ENCODE measurements around the gene ACVR1B. TPM values are rescaled to one million over a fixed set of nuclear protein-coding genes. Genes with fewer than 3 reads are reported as not detected.
A peak's percentile ranks its signal among the peaks of the same experiment; 100 is the strongest.

Gene ACVR1B
- total and polyA plus RNA-seq, 9 of the 15 experiments (the other 6 are each of a cell fraction or from before 2014, with no cell fraction given) = 0.97 to 15.1 (median 6.8) TPM

DNA sequence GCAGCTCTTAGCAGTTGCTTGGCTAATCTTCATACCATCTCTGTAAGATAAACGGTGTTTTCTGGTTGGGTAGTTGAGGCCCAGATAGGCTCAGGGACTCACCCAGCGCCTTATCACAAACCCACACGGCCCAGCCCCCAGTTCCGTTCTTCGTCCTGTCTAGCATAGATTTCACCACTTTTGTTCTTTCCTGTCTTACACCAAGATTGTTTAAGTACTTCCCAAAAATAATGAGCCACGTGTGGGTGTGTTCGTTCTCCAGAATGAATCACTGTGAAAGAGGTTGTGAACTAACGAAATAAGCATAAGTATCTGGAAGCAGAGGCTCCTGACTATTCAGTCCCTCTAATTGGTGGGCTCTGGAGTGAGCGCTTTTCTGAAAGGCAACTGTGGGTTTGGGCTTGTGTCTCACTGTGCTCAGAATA lies 21.4 kb downstream of the ACVR1B start:
- H3K27me3 ChIP-seq (ENCODE audit: control insufficient read depth in 2 of 2, insufficient read depth in 2 of 2, low read length in 2 of 2) = no peaks in the 10 kb centered on the region
- no peaks in the 10 kb centered on the region for H3K9me3 ChIP-seq (replicated peaks; ENCODE audit: control insufficient read depth, insufficient read depth, low read depth, low read length)
- peak overlapping the region; percentile 34; the same call in 1 of the 3 replicates for H3K27ac ChIP-seq (ENCODE audit: extremely low read depth, low read depth, low read length)
- peaks cover 24% of the 10 kb centered on the region; the same call in 2 of the 3 replicates for H3K79me2 ChIP-seq (ENCODE audit: control insufficient read depth, insufficient read depth, low read length)
- ChIA-PET CTCF (ENCODE audit: low intra/inter-chr PET ratio) (no interaction called here), POLR2A (interaction anchor here (0.9 to 1.1 kb wide), 2 partner anchors 11 to 94 kb away, joined by 3 to 4 read pairs; no protein-coding TSS in a partner anchor)
- H3K36me3 ChIP-seq (ENCODE audit: control insufficient read depth, insufficient read depth, low read length) = peaks cover 27% of the 10 kb centered on the region; the same call in 2 of the 3 replicates
- BruUV-seq (replicated peaks) = no TSS peak
- no peak overlapping the region for H2AFZ ChIP-seq (ENCODE audit: low read depth, low read length)
- FAIRE-seq (peak; percentile 94), ATAC-seq (peak; percentile 88), DNase-seq (ENCODE audit: extremely low read depth in 1 of 4, low spot score in 3 of 4) (peak; percentile 48 to 91 (median 68))
- H3K4me3 ChIP-seq = no peak overlapping the region
- WGBS (ENCODE audit: insufficient coverage, low coverage, missing lambda C conversion rate) = 2% methylated on average over 9 of the region's 9 CpGs
- peaks cover 10 to 47% of the 10 kb centered on the region in 2 experiments; a peak in 4 of 5 replicates for H3K4me1 ChIP-seq (replicated peaks in 1 of 2; ENCODE audit: control insufficient read depth in 2 of 2, insufficient read depth in 2 of 2, low read length in 2 of 2)
- H3K4me2 ChIP-seq (ENCODE audit: insufficient read depth, low read length) = peak overlapping the region; percentile 55
- H3K9ac ChIP-seq (ENCODE audit: insufficient read depth in 1 of 2, low read depth in 2 of 2, low read length in 2 of 2) = no peak overlapping the region
- in situ Hi-C loops (cut with MboI) = no loop called here
- peaks cover 36% of the 10 kb centered on the region for H4K20me1 ChIP-seq (replicated peaks; ENCODE audit: control insufficient read depth, insufficient read depth, low read length)
- intact Hi-C loops (cut with micrococcal nuclease) = no loop called here
- H3K9me1 ChIP-seq (ENCODE audit: control insufficient read depth, insufficient read depth, low read length) = peaks cover 5% of the 10 kb centered on the region
- peak in 1 of 2 experiments; percentile 56 for TF ChIP-seq NCOA2 (IDR thresholded peaks at IDR 0.05; ENCODE audit: partially characterized antibody in 2 of 2)
- TF ChIP-seq TRIM24 (IDR thresholded peaks at IDR 0.05) = peak; percentile 83 to 87
- TF ChIP-seq CREM (IDR thresholded peaks at IDR 0.05; ENCODE audit: low read depth) = peak; percentile 76
- no peak for TF ChIP-seq RFX1 (IDR thresholded peaks at IDR 0.05)
- peak; percentile 84 for TF ChIP-seq JUND (IDR thresholded peaks at IDR 0.05; ENCODE audit: borderline replicate concordance, low read depth, low read length)
- peak; percentile 55; the same call in 1 of the 3 replicates for TF ChIP-seq JUND (tag; IDR thresholded peaks at IDR 0.05; ENCODE audit: borderline replicate concordance, low read depth, low read length)
- TF ChIP-seq RBM22 (IDR thresholded peaks at IDR 0.05; ENCODE audit: low read depth, low read length, poor library complexity, severe bottlenecking) = no peak
- TF ChIP-seq ZNF644 (tag; IDR thresholded peaks at IDR 0.05; ENCODE audit: low read depth) = peak; percentile 79; the same call in 1 of the 2 replicates
- TF ChIP-seq, protein P1, sequence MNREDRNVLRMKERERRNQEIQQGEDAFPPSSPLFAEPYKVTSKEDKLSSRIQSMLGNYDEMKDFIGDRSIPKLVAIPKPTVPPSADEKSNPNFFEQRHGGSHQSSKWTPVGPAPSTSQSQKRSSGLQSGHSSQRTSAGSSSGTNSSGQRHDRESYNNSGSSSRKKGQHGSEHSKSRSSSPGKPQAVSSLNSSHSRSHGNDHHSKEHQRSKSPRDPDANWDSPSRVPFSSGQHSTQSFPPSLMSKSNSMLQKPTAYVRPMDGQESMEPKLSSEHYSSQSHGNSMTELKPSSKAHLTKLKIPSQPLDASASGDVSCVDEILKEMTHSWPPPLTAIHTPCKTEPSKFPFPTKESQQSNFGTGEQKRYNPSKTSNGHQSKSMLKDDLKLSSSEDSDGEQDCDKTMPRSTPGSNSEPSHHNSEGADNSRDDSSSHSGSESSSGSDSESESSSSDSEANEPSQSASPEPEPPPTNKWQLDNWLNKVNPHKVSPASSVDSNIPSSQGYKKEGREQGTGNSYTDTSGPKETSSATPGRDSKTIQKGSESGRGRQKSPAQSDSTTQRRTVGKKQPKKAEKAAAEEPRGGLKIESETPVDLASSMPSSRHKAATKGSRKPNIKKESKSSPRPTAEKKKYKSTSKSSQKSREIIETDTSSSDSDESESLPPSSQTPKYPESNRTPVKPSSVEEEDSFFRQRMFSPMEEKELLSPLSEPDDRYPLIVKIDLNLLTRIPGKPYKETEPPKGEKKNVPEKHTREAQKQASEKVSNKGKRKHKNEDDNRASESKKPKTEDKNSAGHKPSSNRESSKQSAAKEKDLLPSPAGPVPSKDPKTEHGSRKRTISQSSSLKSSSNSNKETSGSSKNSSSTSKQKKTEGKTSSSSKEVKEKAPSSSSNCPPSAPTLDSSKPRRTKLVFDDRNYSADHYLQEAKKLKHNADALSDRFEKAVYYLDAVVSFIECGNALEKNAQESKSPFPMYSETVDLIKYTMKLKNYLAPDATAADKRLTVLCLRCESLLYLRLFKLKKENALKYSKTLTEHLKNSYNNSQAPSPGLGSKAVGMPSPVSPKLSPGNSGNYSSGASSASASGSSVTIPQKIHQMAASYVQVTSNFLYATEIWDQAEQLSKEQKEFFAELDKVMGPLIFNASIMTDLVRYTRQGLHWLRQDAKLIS (CRISPR knock-in tag; IDR thresholded peaks at IDR 0.05) = no peak
- TF ChIP-seq ZNF232 (CRISPR knock-in tag; IDR thresholded peaks at IDR 0.05) = no peak
- TF ChIP-seq, protein P2, sequence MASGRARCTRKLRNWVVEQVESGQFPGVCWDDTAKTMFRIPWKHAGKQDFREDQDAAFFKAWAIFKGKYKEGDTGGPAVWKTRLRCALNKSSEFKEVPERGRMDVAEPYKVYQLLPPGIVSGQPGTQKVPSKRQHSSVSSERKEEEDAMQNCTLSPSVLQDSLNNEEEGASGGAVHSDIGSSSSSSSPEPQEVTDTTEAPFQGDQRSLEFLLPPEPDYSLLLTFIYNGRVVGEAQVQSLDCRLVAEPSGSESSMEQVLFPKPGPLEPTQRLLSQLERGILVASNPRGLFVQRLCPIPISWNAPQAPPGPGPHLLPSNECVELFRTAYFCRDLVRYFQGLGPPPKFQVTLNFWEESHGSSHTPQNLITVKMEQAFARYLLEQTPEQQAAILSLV (tag; IDR thresholded peaks at IDR 0.05) = no peak
- TF ChIP-seq MBD2 (IDR thresholded peaks at IDR 0.05; ENCODE audit: borderline replicate concordance, low read depth) = peak; percentile 60; the same call in 1 of the 2 replicates
- no peak for TF ChIP-seq ATF1 (CRISPR knock-in tag; IDR thresholded peaks at IDR 0.05)
- TF ChIP-seq ATF1 (tag; IDR thresholded peaks at IDR 0.05) = peak; percentile 52; the same call in 1 of the 2 replicates
- 0 out of 2 replicates have a peak, but pooled peaks have one; percentile 54 for TF ChIP-seq MEF2A (IDR thresholded peaks at IDR 0.05; ENCODE audit: control insufficient read depth, low read depth, low read length)
- TF ChIP-seq ETV1 (tag; conservative IDR thresholded peaks at IDR 0.05; ENCODE audit: low read depth) = peak; percentile 90
- peak; percentile 95 for TF ChIP-seq CXXC5 (CRISPR knock-in tag; IDR thresholded peaks at IDR 0.05)
- peak; percentile 64; the same call in 1 of the 2 replicates for TF ChIP-seq ELF4 (CRISPR knock-in tag; IDR thresholded peaks at IDR 0.05)
- TF ChIP-seq CBFA2T3 (IDR thresholded peaks at IDR 0.05) = peak; percentile 97
